ENCODE results near the gene TANK. TPM values are rescaled to one million over a fixed set of nuclear protein-coding genes. Genes with fewer than 3 reads are reported as not detected.

The TANK gene
- polyA plus RNA-seq, 2 donors = 24.1 to 25.0 TPM

- Histone ChIP-seq H3K36me3 (ENCODE audit: control insufficient read depth in 2 of 2, insufficient read depth in 2 of 2, low read length in 1 of 2) (peaks cover 0 to 2% of the 10 kb centered on the region in 2 donors), H3K27ac (ENCODE audit: low read depth in 2 of 2, low read length in 1 of 2) (no peak overlapping the region), H3K4me3 (ENCODE audit: low read depth in 1 of 2, low read length in 2 of 2) (no peak overlapping the region), H3K27me3 (ENCODE audit: control insufficient read depth in 1 of 2, insufficient read depth in 2 of 2, low read length in 2 of 2) (no peaks in the 10 kb centered on the region), H3K4me1 (ENCODE audit: control insufficient read depth in 2 of 2, insufficient read depth in 2 of 2, low read length in 1 of 2) (no peaks in the 10 kb centered on the region), H3K9me3 (ENCODE audit: control insufficient read depth in 2 of 2, insufficient read depth in 1 of 2, low read depth in 1 of 2, low read length in 1 of 2) (no peaks in the 10 kb centered on the region)
- 90 to 96% methylated on average over 1 of the region's 1 CpG for WGBS, 2 donors
Measured at GRCh38 chr2:161219211-161219610, 59.0 kb downstream of the TANK start.

GRCh38 chr2:161223139-161223732 lies 63.0 kb downstream of the TANK start:
- 69 to 74% methylated on average over 3 of the region's 3 CpGs for WGBS, 2 donors

GRCh38 chr2:161228511-161229240 lies 68.4 kb downstream of the TANK start:
- Histone ChIP-seq H3K9me3 (ENCODE audit: control insufficient read depth in 2 of 2, insufficient read depth in 1 of 2, low read depth in 1 of 2, low read length in 1 of 2) (no peaks in the 10 kb centered on the region), H3K4me3 (ENCODE audit: low read depth in 1 of 2, low read length in 2 of 2) (no peak overlapping the region), H3K4me1 (ENCODE audit: control insufficient read depth in 2 of 2, insufficient read depth in 2 of 2, low read length in 1 of 2) (no peaks in the 10 kb centered on the region), H3K27me3 (ENCODE audit: control insufficient read depth in 1 of 2, insufficient read depth in 2 of 2, low read length in 2 of 2) (no peaks in the 10 kb centered on the region), H3K27ac (ENCODE audit: low read depth in 2 of 2, low read length in 1 of 2) (no peak overlapping the region), H3K36me3 (ENCODE audit: control insufficient read depth in 2 of 2, insufficient read depth in 2 of 2, low read length in 1 of 2) (no peaks in the 10 kb centered on the region)
- WGBS, 2 donors = 91 to 93% methylated on average over 6 of the region's 6 CpGs

More at GRCh38 chr2:161223139-161223732, 63.0 kb downstream of the TANK start:
- H3K27me3 ChIP-seq (ENCODE audit: control insufficient read depth in 1 of 2, insufficient read depth in 2 of 2, low read length in 2 of 2) = no peaks in the 10 kb centered on the region
- no peak overlapping the region for H3K27ac ChIP-seq (ENCODE audit: low read depth in 2 of 2, low read length in 1 of 2)
- H3K9me3 ChIP-seq (ENCODE audit: control insufficient read depth in 2 of 2, insufficient read depth in 1 of 2, low read depth in 1 of 2, low read length in 1 of 2) = no peaks in the 10 kb centered on the region
- H3K36me3 ChIP-seq (ENCODE audit: control insufficient read depth in 2 of 2, insufficient read depth in 2 of 2, low read length in 1 of 2) = no peaks in the 10 kb centered on the region
- no peak overlapping the region for H3K4me3 ChIP-seq (ENCODE audit: low read depth in 1 of 2, low read length in 2 of 2)
- no peaks in the 10 kb centered on the region for H3K4me1 ChIP-seq (ENCODE audit: control insufficient read depth in 2 of 2, insufficient read depth in 2 of 2, low read length in 1 of 2)

- no peaks in the 10 kb centered on the region for H3K27me3 ChIP-seq (ENCODE audit: control insufficient read depth in 1 of 2, insufficient read depth in 2 of 2, low read length in 2 of 2)
- H3K27ac ChIP-seq (ENCODE audit: low read depth in 2 of 2, low read length in 1 of 2) = no peak overlapping the region
- WGBS, 2 donors = 63 to 69% methylated on average over 4 of the region's 4 CpGs
- no peak overlapping the region for H3K4me3 ChIP-seq (ENCODE audit: low read depth in 1 of 2, low read length in 2 of 2)
- peaks cover 0 to 2% of the 10 kb centered on the region in 2 donors for H3K36me3 ChIP-seq (ENCODE audit: control insufficient read depth in 2 of 2, insufficient read depth in 2 of 2, low read length in 1 of 2)
- no peaks in the 10 kb centered on the region for H3K9me3 ChIP-seq (ENCODE audit: control insufficient read depth in 2 of 2, insufficient read depth in 1 of 2, low read depth in 1 of 2, low read length in 1 of 2)
- H3K4me1 ChIP-seq (ENCODE audit: control insufficient read depth in 2 of 2, insufficient read depth in 2 of 2, low read length in 1 of 2) = no peaks in the 10 kb centered on the region
Measured at GRCh38 chr2:161230959-161231358, 70.7 kb downstream of the TANK start.

GRCh38 chr2:161232571-161232970 lies 72.3 kb downstream of the TANK start:
- H3K27ac ChIP-seq (ENCODE audit: low read depth in 2 of 2, low read length in 1 of 2) = no peak overlapping the region
- H3K4me3 ChIP-seq (ENCODE audit: low read depth in 1 of 2, low read length in 2 of 2) = no peak overlapping the region
- H3K9me3 ChIP-seq (ENCODE audit: control insufficient read depth in 2 of 2, insufficient read depth in 1 of 2, low read depth in 1 of 2, low read length in 1 of 2) = no peaks in the 10 kb centered on the region
- peaks cover 0 to 2% of the 10 kb centered on the region in 2 donors for H3K36me3 ChIP-seq (ENCODE audit: control insufficient read depth in 2 of 2, insufficient read depth in 2 of 2, low read length in 1 of 2)
- peaks cover 4 to 5% of the 10 kb centered on the region in 2 donors for H3K4me1 ChIP-seq (ENCODE audit: control insufficient read depth in 2 of 2, insufficient read depth in 2 of 2, low read length in 1 of 2)
- no peaks in the 10 kb centered on the region for H3K27me3 ChIP-seq (ENCODE audit: control insufficient read depth in 1 of 2, insufficient read depth in 2 of 2, low read length in 2 of 2)

GRCh38 chr2:161233858-161234431 lies 73.7 kb downstream of the TANK start:
- Histone ChIP-seq H3K9me3 (ENCODE audit: control insufficient read depth in 2 of 2, insufficient read depth in 1 of 2, low read depth in 1 of 2, low read length in 1 of 2) (no peaks in the 10 kb centered on the region), H3K27ac (ENCODE audit: low read depth in 2 of 2, low read length in 1 of 2) (no peak overlapping the region), H3K27me3 (ENCODE audit: control insufficient read depth in 1 of 2, insufficient read depth in 2 of 2, low read length in 2 of 2) (no peaks in the 10 kb centered on the region), H3K4me1 (ENCODE audit: control insufficient read depth in 2 of 2, insufficient read depth in 2 of 2, low read length in 1 of 2) (peaks cover 4 to 5% of the 10 kb centered on the region in 2 donors), H3K36me3 (ENCODE audit: control insufficient read depth in 2 of 2, insufficient read depth in 2 of 2, low read length in 1 of 2) (peaks cover 0 to 2% of the 10 kb centered on the region in 2 donors), H3K4me3 (ENCODE audit: low read depth in 1 of 2, low read length in 2 of 2) (no peak overlapping the region)
- WGBS, 2 donors = 77 to 83% methylated on average over 2 of the region's 2 CpGs

- Histone ChIP-seq H3K4me1 (ENCODE audit: control insufficient read depth in 2 of 2, insufficient read depth in 2 of 2, low read length in 1 of 2) (peaks cover 4 to 5% of the 10 kb centered on the region in 2 donors), H3K27me3 (ENCODE audit: control insufficient read depth in 1 of 2, insufficient read depth in 2 of 2, low read length in 2 of 2) (no peaks in the 10 kb centered on the region), H3K27ac (ENCODE audit: low read depth in 2 of 2, low read length in 1 of 2) (no peak overlapping the region), H3K4me3 (ENCODE audit: low read depth in 1 of 2, low read length in 2 of 2) (no peak overlapping the region), H3K36me3 (ENCODE audit: control insufficient read depth in 2 of 2, insufficient read depth in 2 of 2, low read length in 1 of 2) (peaks cover 0 to 2% of the 10 kb centered on the region in 2 donors), H3K9me3 (ENCODE audit: control insufficient read depth in 2 of 2, insufficient read depth in 1 of 2, low read depth in 1 of 2, low read length in 1 of 2) (no peaks in the 10 kb centered on the region)
- WGBS, 2 donors = 83 to 91% methylated on average over 2 of the region's 2 CpGs
Measured at GRCh38 chr2:161234627-161235026, 74.4 kb downstream of the TANK start.

GRCh38 chr2:161237392-161238264 lies 77.4 kb downstream of the TANK start:
- Histone ChIP-seq H3K4me3 (ENCODE audit: low read depth in 1 of 2, low read length in 2 of 2) (peak overlapping the region; percentile 43 to 57), H3K4me1 (ENCODE audit: control insufficient read depth in 2 of 2, insufficient read depth in 2 of 2, low read length in 1 of 2) (peaks cover 4 to 5% of the 10 kb centered on the region in 2 donors), H3K27me3 (ENCODE audit: control insufficient read depth in 1 of 2, insufficient read depth in 2 of 2, low read length in 2 of 2) (no peaks in the 10 kb centered on the region), H3K36me3 (ENCODE audit: control insufficient read depth in 2 of 2, insufficient read depth in 2 of 2, low read length in 1 of 2) (peaks cover 0 to 2% of the 10 kb centered on the region in 2 donors), H3K9me3 (ENCODE audit: control insufficient read depth in 2 of 2, insufficient read depth in 1 of 2, low read depth in 1 of 2, low read length in 1 of 2) (no peaks in the 10 kb centered on the region), H3K27ac (ENCODE audit: low read depth in 2 of 2, low read length in 1 of 2) (peak overlapping the region in 1 of 2 donors; percentile 19)
- WGBS, 2 donors = 6 to 9% methylated on average over 48 to 49 of the region's 49 CpGs

- peak overlapping the region; percentile 57 to 68 for H3K4me3 ChIP-seq (ENCODE audit: low read depth in 1 of 2, low read length in 2 of 2)
- WGBS, 2 donors = 1% methylated on average over 16 of the region's 16 CpGs
- H3K9me3 ChIP-seq (ENCODE audit: control insufficient read depth in 2 of 2, insufficient read depth in 1 of 2, low read depth in 1 of 2, low read length in 1 of 2) = no peaks in the 10 kb centered on the region
- H3K27ac ChIP-seq (ENCODE audit: low read depth in 2 of 2, low read length in 1 of 2) = no peak overlapping the region
- peaks cover 4 to 5% of the 10 kb centered on the region in 2 donors for H3K4me1 ChIP-seq (ENCODE audit: control insufficient read depth in 2 of 2, insufficient read depth in 2 of 2, low read length in 1 of 2)
- peaks cover 0 to 2% of the 10 kb centered on the region in 2 donors for H3K36me3 ChIP-seq (ENCODE audit: control insufficient read depth in 2 of 2, insufficient read depth in 2 of 2, low read length in 1 of 2)
- no peaks in the 10 kb centered on the region for H3K27me3 ChIP-seq (ENCODE audit: control insufficient read depth in 1 of 2, insufficient read depth in 2 of 2, low read length in 2 of 2)
Measured at GRCh38 chr2:161238265-161238559, 78.0 kb downstream of the TANK start.
